SU-DHL-6 (cell line): ENCODE results near the gene TSPAN32.

Experiments
- CTCF ChIP-seq: fragments of 200-600 bp; sonication (generic); IDR thresholded peaks from one replicate; pipeline ENCODE4 v1.5.1; 2017; ENCODE audit warnings: antibody characterized with exemption, mild to moderate bottlenecking, low read length, moderate library complexity; ENCODE audit not compliant: insufficient read depth, poor library complexity, severe bottlenecking
- EZH2phosphoT487 ChIP-seq: fragments of 200-600 bp; sonication (generic), shearing (Covaris generic); conservative IDR thresholded peaks from 2 replicates; pipeline ENCODE4 v1.6.1; 2018; ENCODE audit warnings: mild to moderate bottlenecking, antibody characterized with exemption, low read length, moderate library complexity, mixed read lengths

- TF ChIP-seq CTCF: no peak
- no peak for TF ChIP-seq EZH2phosphoT487
Observed at GRCh38 chr11:2299773-2300172, 2.0 kb upstream of the TSPAN32 start.
